GM12878 (cell line): Measurements from ENCODE around the gene CD79A. TPM values are rescaled to one million over a fixed set of nuclear protein-coding genes. Genes with fewer than 3 reads are reported as not detected.

Source experiments
- ATAC-seq: fragments of 200-7000 bp; cut with Tn5 transposase; 3 replicates; pipeline ENCODE4 v1.9.1; 2020; ENCODE audit warnings: mild to moderate bottlenecking, moderate library complexity
- BruUV-seq: library from RNA; stranded (reverse); fragments of 400-500 nt; replicated peaks from 2 replicates; lab custom pipeline; 2021; lab: Mats Ljungman, UMichigan
- CTCF ChIA-PET: fragments of 300-600 bp; sonication (Branson Sonifier 250); formaldehyde crosslinking; extraction: SDS; loops from one replicate; lab custom pipeline; 2021; ENCODE audit warnings: inconsistent platforms; lab: Yijun Ruan, JAX
- POLR2A ChIA-PET: fragments of 350-600 bp; formaldehyde crosslinking; extraction: SDS; loops from one replicate; lab custom pipeline; 2021; ENCODE audit warnings: inconsistent platforms; lab: Charles Lee
- RAD21 ChIA-PET: fragments of 300-600 bp; sonication (Branson Sonifier 250); formaldehyde crosslinking; loops from one replicate; lab custom pipeline; 2023; ENCODE audit warnings: antibody characterized with exemption; ENCODE audit not compliant: unreplicated experiment; lab: Charles Lee
- SMC1A ChIA-PET: fragments of 300-600 bp; sonication (Branson Sonifier 250); formaldehyde crosslinking; loops from one replicate; lab custom pipeline; 2023; ENCODE audit not compliant: unreplicated experiment, uncharacterized antibody; lab: Charles Lee
- DNase-seq: peaks from one replicate; pipeline ENCODE4 v3.0.0-alpha.2; 2011; ENCODE audit warnings: low read depth, low spot score
- FAIRE-seq: peaks from 3 replicates; lab custom pipeline; 2011; peaks lifted over from hg19 to GRCh38; lab: Jason Lieb, UNC
- H2AFZ ChIP-seq: 2 replicates; pipeline ENCODE4 v1.6.0; 2011; ENCODE audit warnings: low read depth, low read length, control low read depth; ENCODE audit not compliant: control insufficient read depth
- H3K27ac ChIP-seq: 2 replicates; pipeline ENCODE4 v1.5.1; 2011; ENCODE audit warnings: control low read depth; ENCODE audit not compliant: control insufficient read depth, insufficient read depth
- H3K27me3 ChIP-seq, 2 experiments: replicated peaks in 1 of 2; 2 replicates each; pipeline versions ENCODE4 v1.6.0 to v1.6.1; 2011; ENCODE audit warnings: low read length in 1 of 2; ENCODE audit not compliant: control insufficient read depth in 2 of 2, insufficient read depth in 2 of 2
- H3K36me3 ChIP-seq, 2 experiments: 2 replicates each; pipeline ENCODE4 v1.5.1; 2011; ENCODE audit warnings: low read length in 1 of 2; ENCODE audit not compliant: control insufficient read depth in 2 of 2, insufficient read depth in 2 of 2
- H3K4me1 ChIP-seq: 2 replicates; pipeline ENCODE4 v1.6.1; 2011; ENCODE audit warnings: mild to moderate bottlenecking, low read length, moderate library complexity, mixed read lengths; ENCODE audit not compliant: control insufficient read depth, insufficient read depth
- H3K4me2 ChIP-seq: 2 replicates; pipeline ENCODE4 v1.6.0; 2011; ENCODE audit warnings: control low read depth; ENCODE audit not compliant: control insufficient read depth, insufficient read depth
- H3K4me3 ChIP-seq: fragments of 200-600 bp; sonication (generic); 2 replicates; pipeline ENCODE4 v1.5.1; 2016
- H3K79me2 ChIP-seq: 2 replicates; pipeline ENCODE4 v1.6.0; 2011; ENCODE audit warnings: low read length; ENCODE audit not compliant: control insufficient read depth, insufficient read depth
- H3K9ac ChIP-seq: 2 replicates; pipeline ENCODE4 v1.8.0; 2011; ENCODE audit warnings: low read length, control low read depth, mixed read lengths; ENCODE audit not compliant: control insufficient read depth, insufficient read depth
- H3K9me3 ChIP-seq: replicated peaks from 3 replicates; pipeline ENCODE4 v1.5.1; 2011; ENCODE audit warnings: mild to moderate bottlenecking, low read length; ENCODE audit not compliant: control insufficient read depth, insufficient read depth
- H4K20me1 ChIP-seq: 2 replicates; pipeline ENCODE4 v1.6.0; 2011; ENCODE audit not compliant: control insufficient read depth, insufficient read depth
- BACH1 ChIP-seq: fragments of 450-650 bp; IDR thresholded peaks from 2 replicates; pipeline ENCODE4 v1.6.1; 2017; ENCODE audit warnings: mild to moderate bottlenecking, borderline replicate concordance
- LARP7 ChIP-seq: fragments of 450-650 bp; IDR thresholded peaks from 2 replicates; pipeline ENCODE4 v1.6.1; 2017; ENCODE audit warnings: mild to moderate bottlenecking
- NR2C1 ChIP-seq: fragments of 450-650 bp; IDR thresholded peaks from 2 replicates; pipeline ENCODE4 v1.6.1; 2017; ENCODE audit warnings: antibody characterized with exemption, mild to moderate bottlenecking, moderate library complexity
- SKIL ChIP-seq: fragments of 450-650 bp; IDR thresholded peaks from 2 replicates; pipeline ENCODE4 v1.6.1; 2017; ENCODE audit warnings: mild to moderate bottlenecking, low read depth, inconsistent platforms; ENCODE audit not compliant: poor library complexity, severe bottlenecking
- TAF1 ChIP-seq: IDR thresholded peaks from 2 replicates; pipeline ENCODE4 v1.6.1; 2011; ENCODE audit warnings: mild to moderate bottlenecking, low read depth, low read length, borderline replicate concordance
- ZNF622 ChIP-seq: fragments of 450-650 bp; IDR thresholded peaks from 2 replicates; pipeline ENCODE4 v1.6.1; 2017; ENCODE audit warnings: mild to moderate bottlenecking, inconsistent platforms
- WGBS: methylation state at CpG from one replicate; pipeline ENCODE4 v1.1.6; 2016; ENCODE audit warnings: low lambda C conversion rate; ENCODE audit not compliant: insufficient replicate concordance, insufficient coverage; ENCODE audit errors: missing lambda C conversion rate; 5-methylcytosine and 5-hydroxymethylcytosine counted together
- in situ Hi-C: fragments of 300-500 bp; cut with MboI; formaldehyde crosslinking; loops from 9 replicates; pipeline ENCODE4 v1.14.3; 2018; ENCODE audit warnings: mixed read lengths
- intact Hi-C: fragments of 100-400 bp; cut with micrococcal nuclease; formaldehyde crosslinking; loops from one replicate; pipeline ENCODE4 v1.14.2; 2022; ENCODE audit not compliant: unreplicated experiment
- polyA plus RNA-seq, 11 experiments: library from polyadenylated mRNA; depleted of rRNA in 4 of 11; unstranded in 6 of 11; stranded (reverse) in 5 of 11; fragments of >200 nt; fragmentation: Nextera tagmentation in 4 of 11; fragmentation: Illumina TruSeq in 1 of 11; extraction: Ambion mirVana in 4 of 11; extraction: Trizol in 1 of 11; gene quantifications; 1 replicate in 1 of 11; 2 replicates in 10 of 11; pipeline versions ENCODE4 v1.2.1 to v1.2.3, GENCODE V29; 2011 to 2016; ENCODE audit warnings: inconsistent platforms in 2 of 11, missing spikeins in 2 of 11, low read depth in 1 of 11
- total RNA-seq, 4 experiments: library from RNA; depleted of rRNA in 3 of 4; stranded (reverse); fragments of >200 nt in 3 of 4; fragmentation: Illumina TruSeq in 1 of 4; extraction: Trizol in 1 of 4; gene quantifications; 2 replicates each; pipeline versions ENCODE4 v1.2.1 to v1.2.3, GENCODE V29; 2013 to 2021

The CD79A gene
- total and polyA plus RNA-seq, 10 of the 15 experiments (the other 5 are each of a cell fraction or from before 2014, with no cell fraction given) = 38.8 to 414 (median 282) TPM

GRCh38 chr19:41926763-41927496 lies 49.9 kb downstream of the CD79A start:
- WGBS = 81% methylated on average over 16 of the region's 16 CpGs
- FAIRE-seq = no peak

More at GRCh38 chr19:41926763-41927496, 49.9 kb downstream of the CD79A start:
- H3K79me2 ChIP-seq = no peaks in the 10 kb centered on the region
- no peak overlapping the region for H3K9ac ChIP-seq
- intact Hi-C loops (no loop called here), in situ Hi-C loops (loop anchor here (25.0 kb wide), 1 partner anchor 1835 kb away; the partner anchor contains the start of gene SMG9)
- peaks cover 7% of the 10 kb centered on the region for H3K4me1 ChIP-seq
- ChIA-PET CTCF (no interaction called here), RAD21 (interaction anchor here (0.6 kb wide), 1 partner anchor 56 kb away, joined by 6 read pairs; no protein-coding TSS in a partner anchor), POLR2A (interaction anchor here (1.4 kb wide), 1 partner anchor 18 kb away, joined by 3 read pairs; no protein-coding TSS in a partner anchor), SMC1A (interaction anchor here (0.6 to 1.2 kb wide), 2 partner anchors 24 to 40 kb away, joined by 3 read pairs; no protein-coding TSS in a partner anchor)
- no peaks in the 10 kb centered on the region for H3K36me3 ChIP-seq
- ATAC-seq (no peak), DNase-seq (no peak)
- no peaks in the 10 kb centered on the region for H3K9me3 ChIP-seq
- BruUV-seq = no TSS peak
- H3K27ac ChIP-seq = no peak overlapping the region
- no peak overlapping the region for H3K4me3 ChIP-seq
- H2AFZ ChIP-seq = no peak overlapping the region
- peaks cover 13% of the 10 kb centered on the region in 2 experiments for H3K27me3 ChIP-seq
- TF ChIP-seq SKIL (no peak), TAF1 (no peak), LARP7 (no peak), NR2C1 (no peak), BACH1 (no peak), ZNF622 (no peak)
- H4K20me1 ChIP-seq = no peaks in the 10 kb centered on the region
- H3K4me2 ChIP-seq = no peak overlapping the region
